OCI-LY1 (cell line): ENCODE measurements around the gene PTGFRN.

Experiments
- EZH2 ChIP-seq: fragments of 200-600 bp; sonication (generic), shearing (Covaris generic); IDR thresholded peaks from 2 replicates; pipeline ENCODE4 v1.8.0; 2017; ENCODE audit warnings: borderline replicate concordance, mixed run types, mild to moderate bottlenecking, antibody characterized with exemption, low read length, moderate library complexity, mixed read lengths
- TF ChIP-seq, protein P1 (sequence below): fragments of 200-600 bp; sonication (generic), shearing (Covaris generic); IDR thresholded peaks from 2 replicates; pipeline ENCODE4 v1.5.1; 2017; ENCODE audit warnings: mild to moderate bottlenecking, antibody characterized with exemption, low read length, moderate library complexity, mixed read lengths

DNA sequence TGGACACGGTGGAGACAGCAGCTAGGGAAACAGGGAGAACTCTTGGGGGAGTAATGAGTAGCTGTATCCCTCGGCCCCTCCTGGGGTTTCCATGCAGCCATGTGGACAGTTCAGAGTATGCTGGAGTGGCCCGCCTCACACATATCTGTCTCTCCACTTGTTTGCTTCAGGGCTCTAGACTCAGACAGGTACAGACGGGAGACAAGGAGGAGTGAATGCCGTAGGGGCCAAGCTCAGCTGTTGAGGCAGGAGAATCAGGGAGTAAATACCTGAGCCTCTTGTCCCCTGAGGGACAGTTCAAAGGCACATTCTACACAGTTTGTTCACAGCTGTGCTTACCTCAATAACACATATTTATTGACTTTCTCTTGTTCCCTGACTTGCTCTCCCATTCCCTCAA lies 7.7 kb upstream of the PTGFRN start:
- TF ChIP-seq, protein P1, sequence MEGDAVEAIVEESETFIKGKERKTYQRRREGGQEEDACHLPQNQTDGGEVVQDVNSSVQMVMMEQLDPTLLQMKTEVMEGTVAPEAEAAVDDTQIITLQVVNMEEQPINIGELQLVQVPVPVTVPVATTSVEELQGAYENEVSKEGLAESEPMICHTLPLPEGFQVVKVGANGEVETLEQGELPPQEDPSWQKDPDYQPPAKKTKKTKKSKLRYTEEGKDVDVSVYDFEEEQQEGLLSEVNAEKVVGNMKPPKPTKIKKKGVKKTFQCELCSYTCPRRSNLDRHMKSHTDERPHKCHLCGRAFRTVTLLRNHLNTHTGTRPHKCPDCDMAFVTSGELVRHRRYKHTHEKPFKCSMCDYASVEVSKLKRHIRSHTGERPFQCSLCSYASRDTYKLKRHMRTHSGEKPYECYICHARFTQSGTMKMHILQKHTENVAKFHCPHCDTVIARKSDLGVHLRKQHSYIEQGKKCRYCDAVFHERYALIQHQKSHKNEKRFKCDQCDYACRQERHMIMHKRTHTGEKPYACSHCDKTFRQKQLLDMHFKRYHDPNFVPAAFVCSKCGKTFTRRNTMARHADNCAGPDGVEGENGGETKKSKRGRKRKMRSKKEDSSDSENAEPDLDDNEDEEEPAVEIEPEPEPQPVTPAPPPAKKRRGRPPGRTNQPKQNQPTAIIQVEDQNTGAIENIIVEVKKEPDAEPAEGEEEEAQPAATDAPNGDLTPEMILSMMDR: no peak
- no peak for TF ChIP-seq EZH2
